Activated CD8-positive, alpha-beta memory T cell treated with anti-CD3 and anti-CD28 coated beads for 24 hours (primary cell): ENCODE results near the gene NKX6-1.

Experiments
- DNase-seq: peaks from one replicate; pipeline ENCODE4 v3.0.0-alpha.2; 2020

The NKX6-1 gene

DNA sequence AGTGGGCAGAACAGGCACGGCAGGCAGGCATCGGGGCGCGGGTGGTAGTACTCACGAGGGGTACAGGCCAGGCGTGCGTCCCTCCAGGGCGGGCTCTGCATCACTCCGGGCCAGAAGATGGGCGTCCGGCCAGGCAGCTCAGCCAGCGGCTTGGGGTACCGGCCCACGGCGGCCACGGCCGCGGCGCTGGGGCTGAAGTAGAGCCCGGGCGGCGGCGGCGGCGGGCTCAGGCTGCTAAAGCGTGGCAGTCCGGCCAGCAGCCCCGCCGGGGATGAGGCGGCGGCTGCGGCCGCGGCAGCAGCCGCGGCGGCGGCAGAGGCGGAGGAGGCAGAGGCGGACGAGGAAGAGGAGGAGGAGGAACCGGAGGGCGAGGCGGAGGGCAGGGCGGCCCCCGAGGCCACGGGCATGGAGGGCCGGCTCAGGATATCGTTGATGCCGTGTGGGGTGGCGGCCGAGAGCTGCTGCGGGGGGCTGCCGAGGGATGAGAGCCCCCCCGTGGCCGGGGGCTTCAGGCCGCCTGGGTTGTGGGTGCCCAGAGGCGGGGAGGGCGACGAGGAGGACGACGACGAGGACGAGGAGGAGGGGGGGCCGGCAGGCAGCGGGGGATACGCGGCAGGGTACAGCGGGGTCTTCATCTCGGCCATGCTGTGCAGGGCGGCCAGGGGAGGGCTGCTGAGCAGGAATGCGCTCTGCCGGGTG lies 1.4 kb downstream of the NKX6-1 start:
- DNase-seq: no peak

DNA sequence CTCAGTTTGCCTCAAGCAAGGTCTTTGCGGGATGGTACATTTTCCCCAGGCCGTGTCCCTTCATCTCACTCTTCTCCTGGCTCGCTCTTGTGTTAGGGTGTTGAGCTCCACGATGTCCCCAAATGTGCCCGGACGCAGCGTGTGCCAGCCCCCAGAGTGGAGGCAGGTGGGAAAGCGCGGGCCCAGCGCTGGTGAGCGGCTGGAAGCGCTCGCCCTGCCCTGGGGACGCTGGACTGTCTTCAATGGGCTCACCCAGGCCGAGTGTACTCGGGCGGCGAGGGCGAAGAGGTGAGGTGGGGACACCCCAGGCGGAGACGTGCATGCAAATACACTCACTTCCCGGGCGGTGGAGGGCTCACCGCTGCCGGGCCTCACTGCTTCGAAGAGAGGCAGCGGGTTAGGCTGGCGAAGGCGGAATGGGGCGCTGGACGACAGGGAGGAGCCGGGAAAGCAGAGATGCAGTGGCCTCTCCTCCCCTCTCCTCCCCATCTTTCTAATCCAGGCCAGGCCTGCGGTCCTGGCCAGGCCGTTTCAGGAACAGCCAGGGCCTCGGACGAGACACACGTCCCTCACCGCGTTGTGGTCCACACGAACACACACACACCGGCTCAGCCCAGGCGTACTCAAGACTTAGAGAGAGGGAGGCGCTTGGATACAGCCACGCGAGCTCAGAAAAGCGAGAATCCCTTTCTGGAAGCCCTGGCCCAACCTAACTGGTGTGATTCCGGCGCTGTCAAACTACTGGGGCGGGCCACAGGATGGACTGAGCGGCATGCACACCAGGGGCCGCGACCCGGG lies 2.2 kb downstream of the NKX6-1 start:
- no peak for DNase-seq

DNA sequence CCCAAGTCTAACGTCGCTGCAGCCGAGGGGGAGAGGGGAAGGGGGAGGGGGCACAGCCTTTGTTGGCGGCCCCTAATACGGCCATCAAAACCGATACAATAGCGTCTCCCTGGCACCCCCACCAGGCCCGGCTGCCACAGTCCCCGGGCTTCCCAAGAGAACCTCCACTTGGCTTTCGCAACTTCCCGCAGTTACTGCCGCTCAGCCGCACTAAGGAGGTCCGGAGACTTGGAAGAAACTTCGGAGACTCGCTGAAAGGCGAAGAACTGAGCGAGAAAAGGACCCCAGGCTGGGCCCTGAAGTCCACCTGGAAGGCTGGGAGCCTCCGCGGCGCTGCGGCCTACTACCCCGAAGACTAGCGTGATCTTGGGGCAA lies 2.8 kb downstream of the NKX6-1 start:
- DNase-seq: no peak

DNA sequence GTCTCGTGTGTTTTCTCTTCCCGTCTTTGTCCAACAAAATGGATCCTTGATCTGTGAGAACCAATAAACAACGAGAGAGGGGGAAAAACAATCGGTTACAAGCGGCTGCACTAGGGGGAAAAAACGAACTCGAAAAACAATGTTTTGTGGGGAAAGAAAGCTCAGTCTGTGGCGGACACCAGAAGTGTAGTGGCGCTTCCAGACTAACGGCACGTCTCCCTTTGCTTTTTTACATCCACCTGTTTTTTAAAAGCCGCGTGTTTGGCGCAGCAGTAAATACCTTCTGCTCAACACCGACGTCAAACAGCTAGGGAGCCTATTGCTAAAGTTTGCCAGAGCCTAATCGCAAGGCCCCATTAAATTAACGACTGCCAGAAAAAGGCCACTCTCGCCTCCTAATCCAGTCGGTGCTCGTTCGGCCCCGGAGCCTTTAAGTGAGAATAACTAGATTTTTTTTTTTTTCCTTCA lies 3.3 kb downstream of the NKX6-1 start:
- DNase-seq: no peak

DNA sequence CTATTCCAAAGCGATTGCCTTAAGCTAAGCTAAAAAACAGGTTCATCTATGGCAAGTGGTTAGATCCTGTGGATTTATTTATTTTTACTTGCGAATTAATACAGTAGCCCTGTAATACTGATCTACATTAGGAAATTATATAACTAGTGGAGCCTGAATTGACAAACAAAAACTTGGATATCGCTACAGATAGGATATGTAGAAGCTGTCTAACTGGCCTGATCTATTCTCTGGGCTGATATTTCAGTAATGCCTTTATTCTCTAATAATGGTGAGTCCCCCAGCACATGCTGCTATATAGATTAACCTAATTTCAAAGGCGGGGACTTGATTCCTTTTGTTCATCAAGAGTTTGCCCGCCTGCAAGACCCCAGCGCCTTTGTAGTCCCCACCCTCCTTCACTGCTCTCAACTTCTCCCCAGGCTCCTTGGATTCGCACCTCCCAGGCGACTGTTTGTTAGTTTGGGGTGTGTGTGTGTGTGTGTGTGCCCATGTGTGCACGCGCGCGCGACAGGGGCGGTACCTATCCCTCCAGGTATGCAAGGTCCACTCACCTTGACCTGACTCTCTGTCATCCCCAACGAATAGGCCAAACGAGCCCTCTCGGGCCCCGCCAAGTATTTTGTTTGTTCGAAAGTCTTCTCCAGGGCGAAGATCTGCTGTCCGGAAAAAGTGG lies 3.8 kb downstream of the NKX6-1 start:
- no peak for DNase-seq

DNA sequence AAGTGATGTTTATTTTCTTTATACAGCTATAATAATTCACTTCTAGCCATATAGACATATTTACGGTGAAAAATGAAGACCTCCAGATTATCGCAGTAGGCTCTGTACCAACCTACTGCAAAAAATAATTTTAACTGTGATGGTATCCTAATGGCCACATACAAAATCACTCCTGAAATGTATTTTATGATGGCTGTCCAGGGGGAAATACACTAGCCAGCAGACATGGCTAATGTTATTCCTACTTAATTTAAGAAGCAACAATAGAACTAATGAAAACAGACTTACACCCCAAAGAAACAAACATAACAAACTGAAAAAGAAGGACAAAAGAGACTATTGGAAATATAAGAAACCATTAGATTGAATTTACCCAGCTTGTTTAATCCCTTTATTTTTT lies 4.6 kb downstream of the NKX6-1 start:
- DNase-seq: no peak

DNA sequence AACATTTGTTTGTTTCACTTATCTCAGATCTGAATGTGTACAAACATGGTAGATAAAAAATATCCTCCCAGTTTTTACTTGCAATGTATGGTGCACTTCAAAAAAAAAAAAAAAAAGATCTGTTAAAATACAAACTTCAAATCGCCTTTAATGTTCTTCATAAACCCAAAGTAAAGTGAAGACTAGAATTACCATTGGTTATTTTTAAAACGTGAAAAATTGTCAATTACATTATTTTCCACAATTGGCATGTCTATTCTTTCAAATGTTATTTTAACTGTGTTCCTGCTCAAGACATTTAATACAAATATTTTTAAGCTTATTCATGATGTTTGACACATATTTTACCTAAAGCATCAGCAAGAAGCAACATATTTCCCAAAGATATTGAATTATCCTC lies 5.0 kb downstream of the NKX6-1 start:
- no peak for DNase-seq

DNA sequence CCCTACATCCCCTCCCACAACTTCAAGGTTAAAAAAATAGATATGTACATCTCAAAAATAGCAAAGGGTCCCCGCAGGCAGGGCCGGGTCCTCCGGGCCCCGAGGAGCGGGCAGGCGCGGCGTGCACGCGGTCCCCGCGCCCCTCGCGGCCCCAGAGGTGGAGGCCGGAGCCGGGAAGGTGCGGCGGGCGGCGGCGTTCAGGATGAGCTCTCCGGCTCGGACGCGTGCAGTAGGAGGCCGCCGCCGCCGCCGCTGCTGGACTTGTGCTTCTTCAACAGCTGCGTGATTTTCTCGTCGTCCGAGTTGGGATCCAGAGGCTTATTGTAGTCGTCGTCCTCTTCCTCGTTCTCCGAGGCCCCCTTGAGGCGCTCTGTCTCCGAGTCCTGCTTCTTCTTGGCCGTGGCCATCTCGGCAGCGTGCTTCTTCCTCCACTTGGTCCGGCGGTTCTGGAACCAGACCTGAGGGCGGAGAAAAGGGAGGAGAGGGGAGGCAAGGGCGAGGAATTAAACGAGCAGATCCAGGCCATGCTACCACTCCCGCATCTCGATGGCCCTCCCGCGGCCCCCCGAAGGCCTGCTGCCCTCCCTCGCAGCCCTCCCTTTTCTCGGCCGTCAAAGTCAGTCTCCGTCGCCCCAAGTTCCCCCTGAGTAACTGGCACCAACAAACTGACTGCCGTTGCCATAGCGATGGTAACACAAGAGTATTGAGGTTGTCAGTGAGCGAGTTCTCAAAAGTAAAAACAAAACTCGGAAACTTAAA lies 5.8 kb downstream of the NKX6-1 start:
- DNase-seq: no peak

DNA sequence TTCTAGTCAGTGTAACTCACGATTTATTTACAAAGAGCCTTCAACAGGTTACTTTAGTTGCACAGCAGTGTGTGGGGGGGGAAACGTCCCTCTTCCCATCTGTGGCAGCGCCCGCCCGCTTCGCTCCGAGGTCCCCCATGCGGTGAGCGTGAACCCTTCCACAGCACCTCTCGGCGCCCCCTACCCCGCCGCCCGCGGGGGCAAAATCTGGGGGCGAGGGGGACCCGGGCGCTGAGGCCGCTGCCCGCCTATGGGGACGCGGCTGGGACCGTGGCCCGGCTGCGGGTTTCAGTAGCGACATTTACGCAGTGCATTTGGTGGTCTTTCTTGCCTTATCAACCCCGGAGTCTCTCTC lies 6.4 kb downstream of the NKX6-1 start:
- no peak for DNase-seq

DNA sequence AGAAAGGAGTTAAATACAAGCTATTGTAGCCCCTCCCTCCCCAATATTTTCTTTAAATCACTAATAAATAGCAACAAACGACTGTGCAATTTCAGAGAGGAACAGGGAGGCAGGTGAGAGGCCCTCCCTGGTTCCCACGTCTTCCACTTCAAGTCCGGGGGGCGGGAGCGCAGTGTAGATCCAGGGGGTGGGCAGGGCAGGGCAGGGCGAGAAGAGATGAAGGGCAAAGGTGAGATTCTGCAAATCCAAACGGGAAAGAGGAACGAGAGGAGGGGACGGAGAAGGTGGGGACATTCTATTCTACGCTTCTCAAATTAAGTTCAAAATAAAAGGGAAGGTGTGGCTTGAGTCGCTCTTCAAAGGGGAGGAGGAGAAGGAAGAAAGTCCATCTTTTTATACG lies 6.8 kb downstream of the NKX6-1 start:
- DNase-seq: no peak

DNA sequence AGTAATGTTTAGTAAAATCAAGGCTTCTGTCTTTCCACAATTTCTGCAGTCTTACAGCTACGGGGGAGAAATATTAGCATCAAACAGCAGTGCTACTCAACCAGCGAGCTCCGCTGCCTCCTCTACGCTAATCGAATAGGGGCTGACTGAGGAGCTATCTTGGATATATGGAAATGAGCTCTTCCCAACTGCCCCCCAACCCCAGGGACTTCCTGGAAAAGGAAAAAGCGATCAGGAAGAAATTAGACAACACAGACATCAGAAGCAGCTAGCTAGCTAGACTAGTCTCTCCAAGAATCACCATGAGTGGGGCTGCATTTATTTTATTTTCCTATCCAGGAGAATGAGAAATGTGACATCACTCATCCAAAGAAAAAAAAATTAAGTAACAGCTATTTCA lies 7.6 kb downstream of the NKX6-1 start:
- DNase-seq: no peak

DNA sequence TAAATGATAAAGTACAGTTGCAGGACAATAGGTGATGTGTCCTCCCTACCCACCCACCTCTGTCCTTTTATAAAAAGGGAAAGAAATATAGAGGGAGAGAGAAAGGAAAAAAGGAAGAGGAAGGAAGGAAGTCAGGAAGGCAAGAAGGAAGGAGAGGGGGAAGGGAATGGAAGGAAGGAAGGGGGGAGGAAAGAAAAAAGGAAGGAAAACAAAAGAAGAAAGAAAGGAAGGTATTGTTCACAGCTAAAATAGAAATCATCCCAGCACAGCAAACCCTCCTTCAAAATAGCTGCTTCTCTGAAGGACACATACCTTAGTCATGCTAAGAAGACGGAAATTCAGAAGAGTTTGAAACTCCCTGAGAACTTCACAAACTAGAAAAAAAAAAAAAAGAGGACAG lies 8.4 kb downstream of the NKX6-1 start:
- no peak for DNase-seq

DNA sequence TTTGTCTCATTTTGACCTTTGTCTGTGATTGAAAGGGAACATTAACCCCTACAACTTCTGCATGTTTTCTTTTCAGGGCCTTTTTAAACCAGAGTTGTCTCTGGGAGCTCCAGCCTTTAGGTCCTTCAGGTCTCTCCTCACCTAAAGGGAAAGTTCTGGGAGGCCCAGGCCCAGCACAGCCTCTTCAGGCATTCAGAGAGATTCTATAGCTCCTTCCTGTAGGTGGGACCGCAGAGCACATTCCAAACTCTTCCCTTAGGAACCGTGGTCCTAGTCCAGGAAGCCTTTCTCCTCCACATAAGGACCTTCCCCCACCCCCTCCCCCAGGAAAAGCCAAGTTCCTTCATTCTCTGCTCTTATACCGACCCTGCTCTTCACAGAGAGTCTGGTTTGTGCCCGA lies 14.9 kb downstream of the NKX6-1 start:
- DNase-seq: no peak

DNA sequence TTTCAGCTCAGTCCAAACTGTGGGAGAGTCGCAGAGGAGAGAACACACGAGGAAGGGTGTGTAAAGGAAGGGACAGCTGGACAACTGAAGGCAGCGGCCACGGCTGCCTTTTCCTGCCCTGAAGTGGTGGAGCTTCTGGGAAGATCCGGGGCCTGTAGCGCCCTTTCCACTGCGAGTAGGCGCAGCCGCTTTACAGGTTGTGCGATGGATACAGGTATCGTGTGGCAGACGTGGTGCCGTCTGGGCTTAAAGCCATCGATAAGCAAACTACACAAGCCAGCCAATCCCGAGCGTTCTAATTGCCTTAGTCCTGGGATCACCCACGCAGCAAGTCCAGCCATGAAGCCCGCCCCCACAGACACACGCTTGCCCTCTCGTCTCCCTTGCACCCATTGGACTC lies 15.4 kb downstream of the NKX6-1 start:
- DNase-seq: no peak

DNA sequence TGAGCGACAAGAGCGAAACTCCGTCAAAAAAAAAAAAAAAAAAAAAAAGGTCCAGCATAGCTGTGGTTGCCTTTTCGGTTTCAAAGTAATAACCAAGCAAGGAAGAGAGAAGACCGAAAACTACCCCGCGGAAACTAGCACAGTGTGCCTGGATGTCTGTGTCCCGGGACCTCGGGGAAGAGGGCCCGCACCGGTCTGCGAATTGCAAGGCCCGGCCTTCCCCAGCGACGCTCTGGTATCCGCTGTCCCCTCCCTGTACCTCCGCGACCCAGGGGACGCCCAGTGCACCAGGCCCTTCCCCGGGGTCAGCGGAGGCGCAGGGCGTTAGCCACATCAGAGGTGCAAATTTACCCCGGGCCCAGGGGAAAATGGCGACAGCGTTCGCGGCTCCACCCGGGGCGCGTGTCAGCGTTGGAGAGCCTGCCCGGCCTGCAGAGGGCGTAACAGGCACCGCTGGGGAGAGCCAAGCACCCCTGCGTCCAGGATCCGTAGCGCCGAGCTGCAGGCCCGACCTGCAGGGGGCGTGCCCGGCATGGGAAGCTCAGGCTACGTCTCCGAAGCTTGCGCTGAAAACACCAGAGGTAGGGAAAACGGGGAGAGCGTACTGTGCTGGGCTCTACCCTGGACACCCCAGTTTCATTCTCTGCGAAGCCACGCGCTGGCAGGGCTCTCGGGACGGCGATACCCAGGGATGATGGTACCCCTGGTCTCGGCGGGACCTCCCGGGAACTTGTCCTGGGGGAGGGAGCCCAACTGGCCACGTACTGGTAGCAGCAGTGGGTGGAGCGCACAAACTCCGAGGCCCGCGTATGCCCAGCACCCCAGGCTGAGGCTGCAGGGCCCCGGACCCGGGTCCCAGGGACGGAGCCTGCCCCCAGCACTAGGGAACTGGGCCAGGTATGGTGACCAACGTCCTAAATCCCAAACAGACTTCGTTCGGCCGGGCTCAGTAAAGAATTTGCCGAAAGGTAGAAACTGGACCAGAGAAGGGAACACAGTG lies 16.2 kb downstream of the NKX6-1 start:
- no peak for DNase-seq

DNA sequence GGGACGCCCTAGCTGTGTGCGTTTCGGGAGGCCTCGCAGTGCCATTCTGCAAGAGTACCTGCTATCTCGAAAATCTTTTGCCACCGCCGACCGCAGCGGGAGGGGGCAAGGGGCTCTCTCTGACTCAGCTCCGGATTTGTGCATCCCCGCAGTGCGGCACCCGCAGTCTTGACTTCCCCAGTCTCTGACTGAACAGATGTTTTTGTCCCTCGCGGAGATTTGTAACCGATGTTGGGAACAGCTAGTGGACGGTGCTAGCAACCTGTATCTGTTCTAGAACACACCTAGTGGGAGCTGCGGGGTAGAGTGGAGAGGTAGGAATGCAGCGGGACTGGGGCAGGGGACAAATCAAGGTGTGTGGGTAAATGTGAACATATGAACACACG lies 17.2 kb downstream of the NKX6-1 start:
- no peak for DNase-seq

DNA sequence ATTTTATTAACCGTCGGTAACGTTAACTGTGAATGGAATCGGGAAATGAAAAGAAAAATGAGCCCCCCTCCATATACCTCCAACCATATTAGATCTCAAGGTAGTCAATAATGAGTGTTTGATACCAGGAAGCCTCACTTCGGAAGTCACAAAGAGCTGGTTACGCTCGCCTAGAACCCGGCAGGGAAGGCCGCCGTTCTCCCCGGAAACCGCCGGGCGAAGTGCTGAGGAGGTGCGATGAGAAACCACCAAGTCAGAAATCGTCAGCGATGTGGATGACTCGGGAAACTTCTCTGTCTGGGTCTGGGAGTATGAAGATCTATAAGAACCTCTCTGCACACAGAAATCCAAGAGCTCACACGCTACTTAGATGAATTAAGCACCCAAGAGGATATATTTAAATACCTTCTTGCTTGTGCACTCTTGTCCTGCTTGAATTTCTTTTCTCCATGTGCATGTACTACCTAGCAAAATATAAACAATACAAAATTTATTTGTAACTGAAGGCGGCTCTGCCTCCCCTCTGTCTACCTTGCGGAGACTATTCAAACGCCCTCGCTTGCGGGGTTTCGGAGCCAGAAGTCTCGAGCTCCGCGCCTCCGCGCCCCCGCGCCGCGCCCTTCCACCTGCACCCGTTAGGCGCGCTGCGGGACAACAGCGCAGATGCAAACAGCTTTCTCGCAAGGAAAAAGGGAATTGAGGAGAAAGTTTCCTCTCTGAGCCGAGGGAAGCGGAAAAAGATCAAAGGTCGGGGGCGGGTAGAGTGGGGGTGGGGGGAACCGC lies 17.8 kb downstream of the NKX6-1 start:
- DNase-seq: no peak

DNA sequence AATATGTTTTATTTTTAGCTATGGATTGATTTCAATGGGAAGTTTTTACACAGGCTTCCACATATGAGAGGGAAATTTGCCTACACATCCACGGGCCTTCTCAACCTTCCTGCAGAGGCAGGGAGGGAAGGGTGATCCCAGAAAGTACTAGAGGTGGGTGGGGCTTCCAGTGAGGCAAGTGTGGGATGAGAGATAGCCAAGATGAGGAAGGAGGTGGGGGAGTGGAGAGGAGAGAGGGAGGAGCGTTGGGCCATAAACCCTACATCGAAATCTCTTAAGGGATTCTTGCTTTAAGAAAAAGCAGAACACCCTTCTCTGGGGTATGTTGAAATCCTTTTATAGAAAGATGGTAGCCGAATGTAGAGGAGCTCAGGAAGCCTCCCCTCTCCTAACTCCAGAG lies 19.0 kb downstream of the NKX6-1 start:
- DNase-seq: no peak

DNA sequence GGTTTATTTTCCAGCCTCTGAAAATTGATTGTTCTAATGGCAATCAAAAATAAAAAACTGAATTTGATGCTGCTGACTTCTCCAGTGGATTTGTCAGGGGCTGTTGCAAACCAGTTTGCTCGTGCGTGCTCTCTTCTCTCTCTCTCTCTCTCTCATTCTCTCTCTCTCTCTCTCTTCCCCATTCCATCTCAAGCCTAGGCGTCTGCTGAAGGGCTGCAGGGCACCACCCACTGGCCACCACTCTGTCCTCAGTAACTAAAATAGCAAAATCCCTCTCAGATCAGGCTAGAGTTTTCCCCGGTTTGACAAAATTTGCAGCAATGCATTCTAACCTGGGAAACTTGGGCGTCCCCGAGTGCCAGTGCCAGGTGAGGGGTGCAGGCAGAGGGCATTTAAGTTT lies 19.4 kb downstream of the NKX6-1 start:
- no peak for DNase-seq

DNA sequence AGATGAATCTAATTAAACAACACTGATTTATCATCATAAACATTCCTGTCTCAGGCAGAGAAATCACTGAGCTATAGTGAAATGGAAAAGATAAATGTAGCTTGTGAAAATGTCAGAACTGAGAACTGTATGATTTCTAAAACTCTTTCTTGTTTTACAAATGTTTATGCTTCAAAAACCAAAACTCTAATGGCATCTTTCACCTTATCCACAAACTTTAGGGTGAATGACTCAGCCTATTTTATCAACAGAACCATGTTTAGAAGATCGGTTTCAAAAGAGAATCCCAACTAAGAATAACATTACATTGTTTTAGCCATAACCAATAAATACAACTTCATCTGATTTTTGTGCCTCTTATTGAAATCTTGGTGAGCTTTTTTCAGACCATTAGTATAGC lies 21.4 kb downstream of the NKX6-1 start:
- no peak for DNase-seq

DNA sequence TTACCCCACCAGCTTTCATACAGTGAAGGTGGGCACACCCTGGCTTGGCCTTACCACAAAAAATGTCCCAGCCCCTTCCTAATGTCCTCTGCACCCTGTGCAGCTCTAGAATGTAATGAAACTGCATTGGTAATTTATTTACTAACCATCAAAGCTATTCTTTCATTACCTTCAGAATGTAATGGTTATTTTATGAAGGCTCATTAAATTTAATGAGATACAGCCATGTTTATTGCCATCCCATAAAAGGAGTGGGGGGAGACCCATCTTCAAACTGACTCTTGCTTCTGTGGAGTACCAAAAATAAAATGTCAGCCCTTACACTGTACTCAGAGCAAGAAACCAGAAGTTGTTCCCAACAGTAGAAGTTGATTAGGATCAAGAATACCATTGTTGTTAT lies 25.0 kb downstream of the NKX6-1 start:
- DNase-seq: no peak
